ENCODE data around the gene TRRAP. TPM values are rescaled to one million over a fixed set of nuclear protein-coding genes. Genes with fewer than 3 reads are reported as not detected.
A peak's percentile ranks its signal among the peaks of the same experiment; 100 is the strongest.

The TRRAP gene
- total and polyA plus RNA-seq, 2 of the 8 experiments (the other 6 are each of a cell fraction or from before 2014, with no cell fraction given), result 21.7 to 48.6 TPM

- H2BK20ac ChIP-seq (ENCODE audit: low read length), result no peak overlapping the region
- H2AK5ac ChIP-seq (ENCODE audit: low read depth, low read length), result no peak overlapping the region
- no peak for FAIRE-seq
These were observed 5.9 kb upstream of the TRRAP start for GRCh38 chr7:98872328-98872924.

More at GRCh38 chr7:98872328-98872924, 5.9 kb upstream of the TRRAP start:
- H4K8ac ChIP-seq (ENCODE audit: extremely low read depth, insufficient read depth, low read length), result no peak overlapping the region
- no peak overlapping the region for H3K23ac ChIP-seq (ENCODE audit: insufficient read length)
- ChIA-PET POLR2A (ENCODE audit: partially characterized antibody) (no interaction called here), CTCF (ENCODE audit: partially characterized antibody) (interaction anchor here (0.6 to 2.8 kb wide), 8 partner anchors 11 to 535 kb away, joined by 3 to 16 read pairs (median 3); no protein-coding TSS in a partner anchor)
- peaks cover 11% of the 10 kb centered on the region; the same call in 1 of the 2 replicates for H3K23me2 ChIP-seq (ENCODE audit: low read depth, low read length)
- no peak overlapping the region for H2AFZ ChIP-seq (ENCODE audit: low read length)
- no peak overlapping the region for H3K27ac ChIP-seq (ENCODE audit: low read depth, low read length)
- DNase-seq (ENCODE audit: low read depth in 1 of 2, low spot score in 2 of 2), result no peak
- no peak overlapping the region for H3K56ac ChIP-seq (replicated peaks; ENCODE audit: insufficient read length, low read depth, low read length)
- no peak overlapping the region for H2BK120ac ChIP-seq (replicated peaks; ENCODE audit: low read depth, low read length)
- H3K18ac ChIP-seq (ENCODE audit: extremely low read depth, low read length), result no peak overlapping the region
- no peak overlapping the region for H4K5ac ChIP-seq (ENCODE audit: insufficient read length, low read depth, low read length)
- H3K9me3 ChIP-seq (ENCODE audit: insufficient read depth in 2 of 2, low read depth in 1 of 2, low read length in 1 of 2), result no peaks in the 10 kb centered on the region
- no peaks in the 10 kb centered on the region for H3K79me1 ChIP-seq (ENCODE audit: low read depth, low read length)
- H2BK12ac ChIP-seq (ENCODE audit: low read depth, low read length), result no peak overlapping the region
- H3K9ac ChIP-seq (replicated peaks in 1 of 4; ENCODE audit: extremely low read depth in 1 of 4, low read depth in 3 of 4, low read length in 3 of 4), result no peak overlapping the region
- no peaks in the 10 kb centered on the region for H3K36me3 ChIP-seq (ENCODE audit: control insufficient read depth in 2 of 4, insufficient read depth in 4 of 4, low read length in 3 of 4)
- no peak overlapping the region for H3K4ac ChIP-seq (replicated peaks; ENCODE audit: insufficient read length, low read depth, low read length)
- no peak overlapping the region for H2BK15ac ChIP-seq (ENCODE audit: low read length)
- H3K14ac ChIP-seq (ENCODE audit: insufficient read length), result no peak overlapping the region
- H4K91ac ChIP-seq (replicated peaks; ENCODE audit: insufficient read length, low read length), result no peak overlapping the region
- 75% methylated on average over 7 of the region's 7 CpGs; no CpG with 5 or more reads in 1 of the 2 experiments for WGBS, 2 experiments (ENCODE audit: extremely low coverage in 1 of 2, insufficient coverage in 1 of 2, insufficient read length in 1 of 2, insufficient replicate concordance in 2 of 2, low coverage in 1 of 2, low lambda C conversion rate in 2 of 2, missing lambda C conversion rate in 1 of 2)
- peaks cover 0 to 8% (median 4%) of the 10 kb centered on the region in 4 experiments; a peak in 5 of 7 replicates for H3K4me1 ChIP-seq (replicated peaks in 1 of 4; ENCODE audit: control insufficient read depth in 3 of 4, insufficient read depth in 4 of 4, low read length in 3 of 4)
- no peak overlapping the region for H2BK5ac ChIP-seq (ENCODE audit: low read depth, low read length)
- H3K4me3 ChIP-seq (ENCODE audit: extremely low read depth in 1 of 4, insufficient read depth in 2 of 4, low read depth in 3 of 4, low read length in 4 of 4), result no peak overlapping the region
- no peak overlapping the region for H3K4me2 ChIP-seq (ENCODE audit: insufficient read depth in 1 of 2, low read depth in 2 of 2, low read length in 2 of 2)
- H3K27me3 ChIP-seq (replicated peaks in 1 of 4; ENCODE audit: control insufficient read depth in 3 of 4, extremely low read depth in 1 of 4, insufficient read depth in 3 of 4, low read length in 3 of 4), result peaks cover 8 to 31% (median 22%) of the 10 kb centered on the region in 4 experiments
- TF ChIP-seq SP2 (IDR thresholded peaks at IDR 0.05; ENCODE audit: low read length) (no peak), BRCA1 (IDR thresholded peaks at IDR 0.05; ENCODE audit: low read depth, low read length) (no peak), KDM1A (IDR thresholded peaks at IDR 0.05; ENCODE audit: borderline replicate concordance, low read length) (no peak), BCL11A (IDR thresholded peaks at IDR 0.05; ENCODE audit: low read depth in 2 of 2, low read length in 2 of 2) (no peak), CTCF (IDR thresholded peaks at IDR 0.05; ENCODE audit: control extremely low read depth in 1 of 3, insufficient read depth in 1 of 3, low read depth in 1 of 3, low read length in 3 of 3) (peak; percentile 5 to 27 (median 25); a peak in 2 of 4 replicates), RAD21 (IDR thresholded peaks at IDR 0.05 in 1 of 2, conservative IDR thresholded peaks at IDR 0.05 in 1 of 2; ENCODE audit: low read depth in 2 of 2, low read length in 2 of 2) (peak; percentile 6 to 42; a peak in 3 of 4 replicates), TEAD4 (IDR thresholded peaks at IDR 0.05; ENCODE audit: low read depth, low read length) (0 out of 2 replicates have a peak, but pooled peaks have one; percentile 39)
- peaks cover 0 to 2% of the 10 kb centered on the region in 2 experiments for H4K20me1 ChIP-seq (replicated peaks in 1 of 2; ENCODE audit: control insufficient read depth in 1 of 2, insufficient read depth in 2 of 2, low read length in 2 of 2)
- H3K79me2 ChIP-seq (ENCODE audit: control insufficient read depth in 1 of 2, insufficient read depth in 2 of 2, low read length in 2 of 2), result no peaks in the 10 kb centered on the region

All from H1 (cell line).